Calu3 (cell line): ENCODE results near the gene RAB36. TPM values are rescaled to one million over a fixed set of nuclear protein-coding genes. Genes with fewer than 3 reads are reported as not detected.

ENCODE experiments used
- BruUV-seq: library from RNA; stranded (reverse); fragments of 400-500 nt; replicated peaks from 2 replicates; lab custom pipeline; 2021; lab: Mats Ljungman, UMichigan
- CTCF ChIA-PET: fragments of 300-600 bp; sonication (Branson Sonifier 250); formaldehyde crosslinking; loops from one replicate; lab custom pipeline; 2022; ENCODE audit warnings: antibody characterized with exemption; lab: Charles Lee
- DNase-seq: peaks from one replicate; pipeline ENCODE4 v3.0.0; 2022
- H3K27ac Mint-ChIP-seq: one replicate; pipeline ENCODE4 v1.8.0; 2022; ENCODE audit warnings: mixed read lengths; ENCODE audit not compliant: unreplicated experiment
- H3K27me3 Mint-ChIP-seq: one replicate; pipeline ENCODE4 v1.8.0; 2022; ENCODE audit warnings: mixed read lengths; ENCODE audit not compliant: unreplicated experiment
- H3K36me3 Mint-ChIP-seq: one replicate; pipeline ENCODE4 v1.8.0; 2022; ENCODE audit warnings: mild to moderate bottlenecking, moderate library complexity, mixed read lengths; ENCODE audit not compliant: insufficient read depth, unreplicated experiment
- H3K4me1 Mint-ChIP-seq: one replicate; pipeline ENCODE4 v1.8.0; 2022; ENCODE audit warnings: mild to moderate bottlenecking, low read depth, mixed read lengths; ENCODE audit not compliant: unreplicated experiment
- H3K4me3 Mint-ChIP-seq: one replicate; pipeline ENCODE4 v1.8.0; 2022; ENCODE audit warnings: mild to moderate bottlenecking, low read depth, moderate library complexity, mixed read lengths; ENCODE audit not compliant: unreplicated experiment
- H3K9me3 Mint-ChIP-seq: one replicate; pipeline ENCODE4 v1.8.0; 2022; ENCODE audit warnings: low read depth, mixed read lengths; ENCODE audit not compliant: unreplicated experiment
- CTCF ChIP-seq: fragments of 200-600 bp; IDR thresholded peaks from one replicate; pipeline ENCODE4 v1.8.0; 2022; ENCODE audit warnings: antibody characterized with exemption; ENCODE audit not compliant: unreplicated experiment
- intact Hi-C: fragments of 100-400 bp; cut with micrococcal nuclease; formaldehyde crosslinking; loops from one replicate; pipeline ENCODE4 v1.10.0; 2022; ENCODE audit not compliant: unreplicated experiment
- total RNA-seq: library from RNA; stranded (reverse); gene quantifications from 2 replicates; pipeline ENCODE4 v1.2.3, GENCODE V29; 2022

The RAB36 gene
- total RNA-seq, 1 experiment from 2014 or later: 2.1 TPM

- Mint-ChIP-seq H3K4me1 (no peaks in the 10 kb centered on the region), H3K4me3 (no peak overlapping the region), H3K27ac (no peak overlapping the region), H3K9me3 (no peaks in the 10 kb centered on the region), H3K36me3 (no peaks in the 10 kb centered on the region), H3K27me3 (no peaks in the 10 kb centered on the region)
- no peak for TF ChIP-seq CTCF
- BruUV-seq: no TSS peak
- DNase-seq: no peak
- CTCF ChIA-PET: interaction anchor here (0.6 kb wide), 1 partner anchor 134 kb away, joined by 3 read pairs; no protein-coding TSS in a partner anchor
- intact Hi-C loops: no loop called here
These were observed 38.3 kb upstream of the RAB36 start for GRCh38 chr22:23106906-23107367.

GRCh38 chr22:23107487-23108248 is 37.6 kb upstream of the RAB36 start:
- no peaks in the 10 kb centered on the region for H3K27me3 Mint-ChIP-seq
- intact Hi-C loops: no loop called here
- TF ChIP-seq CTCF: no peak
- no peak overlapping the region for H3K27ac Mint-ChIP-seq
- CTCF ChIA-PET: interaction anchor here (1.1 kb wide), 1 partner anchor 8 kb away, joined by 3 read pairs; no protein-coding TSS in a partner anchor
- BruUV-seq: no TSS peak
- DNase-seq: no peak
- no peaks in the 10 kb centered on the region for H3K9me3 Mint-ChIP-seq
- no peaks in the 10 kb centered on the region for H3K36me3 Mint-ChIP-seq
- H3K4me3 Mint-ChIP-seq: no peak overlapping the region
- no peaks in the 10 kb centered on the region for H3K4me1 Mint-ChIP-seq

DNA sequence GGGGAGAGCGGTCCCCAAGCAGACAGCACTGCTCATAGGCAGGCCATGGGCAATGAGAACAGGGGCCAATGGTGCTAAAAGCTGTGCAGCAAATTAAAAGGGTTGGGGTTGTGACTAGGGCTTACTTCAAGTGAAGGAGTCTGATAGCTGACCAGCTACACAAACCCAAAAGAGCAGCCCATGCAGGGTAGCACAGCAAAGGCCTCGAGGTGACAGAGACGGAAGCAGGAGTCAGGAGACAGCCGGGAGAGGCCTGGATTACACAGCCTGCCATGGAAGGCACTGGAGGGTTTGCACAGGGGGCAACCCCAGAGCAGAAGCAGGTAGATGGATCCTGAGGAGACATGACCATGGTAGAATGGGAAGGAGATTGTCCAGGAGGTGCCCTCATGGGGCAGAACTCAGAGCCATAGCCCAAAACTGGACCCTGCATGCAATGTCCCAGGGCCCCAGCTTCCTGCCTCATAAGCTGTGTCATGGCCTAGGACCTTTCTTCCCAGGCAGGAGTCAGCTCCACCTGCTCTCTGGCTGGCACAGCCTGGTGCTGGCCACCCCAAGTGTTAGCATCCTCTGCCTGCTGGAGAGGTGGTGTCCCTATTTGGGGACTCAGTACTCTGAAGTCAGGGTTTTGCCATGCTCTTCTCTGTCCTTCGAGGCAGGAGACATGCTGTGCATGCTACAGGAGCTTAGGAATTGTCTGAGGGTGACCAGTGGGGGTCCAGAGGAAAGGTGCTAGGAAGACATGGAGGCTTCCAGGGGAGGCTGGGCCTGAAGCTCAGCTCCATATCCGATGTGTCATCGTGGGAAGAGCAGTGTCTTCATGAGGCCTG is 36.8 kb upstream of the RAB36 start:
- CTCF ChIA-PET: interaction anchor here (0.9 to 1.1 kb wide), 2 partner anchors 9 to 423 kb away, joined by 3 read pairs; no protein-coding TSS in a partner anchor
- no peaks in the 10 kb centered on the region for H3K9me3 Mint-ChIP-seq
- no peaks in the 10 kb centered on the region for H3K36me3 Mint-ChIP-seq
- H3K27me3 Mint-ChIP-seq: no peaks in the 10 kb centered on the region
- DNase-seq: no peak
- intact Hi-C loops: no loop called here
- no TSS peak for BruUV-seq
- TF ChIP-seq CTCF: no peak
- no peak overlapping the region for H3K4me3 Mint-ChIP-seq
- no peaks in the 10 kb centered on the region for H3K4me1 Mint-ChIP-seq
- H3K27ac Mint-ChIP-seq: no peak overlapping the region

GRCh38 chr22:23109079-23109347 is 36.3 kb upstream of the RAB36 start:
- Mint-ChIP-seq H3K27me3 (no peaks in the 10 kb centered on the region), H3K36me3 (no peaks in the 10 kb centered on the region), H3K27ac (no peak overlapping the region), H3K9me3 (no peaks in the 10 kb centered on the region), H3K4me1 (no peaks in the 10 kb centered on the region), H3K4me3 (no peak overlapping the region)
- intact Hi-C loops: no loop called here
- no peak for DNase-seq
- BruUV-seq: no TSS peak
- CTCF ChIA-PET: interaction anchor here (0.9 kb wide), 1 partner anchor 424 kb away, joined by 3 read pairs; no protein-coding TSS in a partner anchor
- TF ChIP-seq CTCF: no peak
